Type B pancreatic cell (in vitro differentiated cells): ENCODE measurements around the gene LGALS9. TPM values are rescaled to one million over a fixed set of nuclear protein-coding genes. Genes with fewer than 3 reads are reported as not detected.
"Not testable (repeated sequence)": the region's sequence is repeated elsewhere in the genome, so short reads cannot be mapped to it uniquely, and the experiment has no call there.

Experiments
- DNase-seq: peaks from one replicate; pipeline ENCODE4 v3.0.0; 2021; ENCODE audit warnings: mixed read lengths; ENCODE audit not compliant: unreplicated experiment; ENCODE audit errors: extremely low spot score
- H3K27ac Mint-ChIP-seq: 2 replicates; pipeline ENCODE4 v1.8.0; 2021; ENCODE audit warnings: mild to moderate bottlenecking, mixed read lengths
- H3K27me3 Mint-ChIP-seq: 2 replicates; pipeline ENCODE4 v1.8.0; 2021; ENCODE audit warnings: mixed read lengths
- H3K36me3 Mint-ChIP-seq: 2 replicates; pipeline ENCODE4 v1.8.0; 2021; ENCODE audit warnings: mixed read lengths
- H3K4me1 Mint-ChIP-seq: one replicate; pipeline ENCODE4 v1.8.0; 2021; ENCODE audit warnings: mixed read lengths; ENCODE audit not compliant: unreplicated experiment
- H3K4me3 Mint-ChIP-seq: 2 replicates; pipeline ENCODE4 v1.8.0; 2021; ENCODE audit warnings: mild to moderate bottlenecking, mixed read lengths
- H3K9me3 Mint-ChIP-seq: 2 replicates; pipeline ENCODE4 v1.8.0; 2021; ENCODE audit warnings: mixed read lengths
- CTCF ChIP-seq: fragments of 200-600 bp; sonication (generic); conservative IDR thresholded peaks from 2 replicates; pipeline ENCODE4 v1.5.0; 2021; ENCODE audit warnings: antibody characterized with exemption, mild to moderate bottlenecking
- total RNA-seq: library from RNA; stranded (reverse); gene quantifications from 2 replicates; pipeline ENCODE4 v1.2.1, GENCODE V29; 2021; ENCODE audit warnings: low replicate concordance

Gene LGALS9
- total RNA-seq, 1 donor from 2014 or later, result 25.3 TPM

GRCh38 chr17:27633312-27634025 is 2.5 kb downstream of the LGALS9 start:
- DNase-seq, result no peak
- H3K27me3 Mint-ChIP-seq, result no peaks in the 10 kb centered on the region
- TF ChIP-seq CTCF, result no peak
- no peaks in the 10 kb centered on the region for H3K9me3 Mint-ChIP-seq
- H3K4me1 Mint-ChIP-seq, result peaks cover 9% of the 10 kb centered on the region
- H3K4me3 Mint-ChIP-seq, result no peak overlapping the region
- H3K36me3 Mint-ChIP-seq, result no peaks in the 10 kb centered on the region
- H3K27ac Mint-ChIP-seq, result no peak overlapping the region

GRCh38 chr17:27634026-27634335 is 3.0 kb downstream of the LGALS9 start:
- no peak overlapping the region for H3K27ac Mint-ChIP-seq
- TF ChIP-seq CTCF, result no peak
- no peak for DNase-seq
- H3K36me3 Mint-ChIP-seq, result no peaks in the 10 kb centered on the region
- H3K9me3 Mint-ChIP-seq, result no peaks in the 10 kb centered on the region
- H3K4me1 Mint-ChIP-seq, result peaks cover 9% of the 10 kb centered on the region
- no peaks in the 10 kb centered on the region for H3K27me3 Mint-ChIP-seq
- no peak overlapping the region for H3K4me3 Mint-ChIP-seq

GRCh38 chr17:27634776-27635175 is 3.8 kb downstream of the LGALS9 start:
- Mint-ChIP-seq H3K4me1 (peaks cover 9% of the 10 kb centered on the region), H3K27ac (no peak overlapping the region), H3K36me3 (no peaks in the 10 kb centered on the region), H3K9me3 (no peaks in the 10 kb centered on the region), H3K27me3 (no peaks in the 10 kb centered on the region), H3K4me3 (no peak overlapping the region)
- DNase-seq, result no peak
- TF ChIP-seq CTCF, result no peak

- H3K27ac Mint-ChIP-seq, result no peak overlapping the region
- no peaks in the 10 kb centered on the region for H3K9me3 Mint-ChIP-seq
- no peaks in the 10 kb centered on the region for H3K27me3 Mint-ChIP-seq
- no peaks in the 10 kb centered on the region for H3K36me3 Mint-ChIP-seq
- no peak overlapping the region for H3K4me3 Mint-ChIP-seq
- DNase-seq, result no peak
- peaks cover 9% of the 10 kb centered on the region for H3K4me1 Mint-ChIP-seq
- no peak for TF ChIP-seq CTCF
These were observed 4.4 kb downstream of the LGALS9 start for GRCh38 chr17:27635275-27635823.

GRCh38 chr17:27636005-27636520 is 5.1 kb downstream of the LGALS9 start:
- DNase-seq, H3K4me1 Mint-ChIP-seq, H3K4me3 Mint-ChIP-seq, H3K36me3 Mint-ChIP-seq, H3K9me3 Mint-ChIP-seq, H3K27ac Mint-ChIP-seq, H3K27me3 Mint-ChIP-seq: not testable (repeated sequence)

- not testable (repeated sequence) for H3K27me3 Mint-ChIP-seq, H3K4me3 Mint-ChIP-seq, H3K36me3 Mint-ChIP-seq, H3K27ac Mint-ChIP-seq, H3K9me3 Mint-ChIP-seq, DNase-seq, H3K4me1 Mint-ChIP-seq
These were observed 6.8 kb downstream of the LGALS9 start for GRCh38 chr17:27637818-27638217.

- DNase-seq, H3K9me3 Mint-ChIP-seq, H3K27me3 Mint-ChIP-seq, H3K36me3 Mint-ChIP-seq, H3K4me3 Mint-ChIP-seq, H3K4me1 Mint-ChIP-seq, H3K27ac Mint-ChIP-seq: not testable (repeated sequence)
These were observed 7.5 kb downstream of the LGALS9 start for GRCh38 chr17:27638415-27638914.
